ENCODE results near the gene ABCA13.

DNA sequence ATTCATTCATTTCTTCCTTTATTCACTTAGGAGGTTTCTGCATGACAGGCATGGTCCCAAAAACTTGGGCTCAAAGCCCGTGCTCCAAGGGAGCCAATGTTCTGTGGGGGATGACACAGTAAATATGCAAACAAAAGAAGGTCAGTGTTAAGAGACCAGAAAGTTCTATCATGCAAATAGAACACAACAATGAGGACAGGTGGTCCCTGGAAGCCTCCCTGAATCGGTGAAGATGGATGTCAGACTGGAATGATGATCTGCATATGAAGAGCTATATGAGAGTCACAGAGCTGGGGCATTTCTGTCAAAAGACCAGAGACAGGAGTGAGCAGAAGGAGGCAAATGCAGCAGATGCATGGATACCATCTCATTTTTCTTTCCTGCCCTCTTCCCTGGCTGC is 129.0 kb downstream of the ABCA13 start:
- TF ChIP-seq, protein P1, sequence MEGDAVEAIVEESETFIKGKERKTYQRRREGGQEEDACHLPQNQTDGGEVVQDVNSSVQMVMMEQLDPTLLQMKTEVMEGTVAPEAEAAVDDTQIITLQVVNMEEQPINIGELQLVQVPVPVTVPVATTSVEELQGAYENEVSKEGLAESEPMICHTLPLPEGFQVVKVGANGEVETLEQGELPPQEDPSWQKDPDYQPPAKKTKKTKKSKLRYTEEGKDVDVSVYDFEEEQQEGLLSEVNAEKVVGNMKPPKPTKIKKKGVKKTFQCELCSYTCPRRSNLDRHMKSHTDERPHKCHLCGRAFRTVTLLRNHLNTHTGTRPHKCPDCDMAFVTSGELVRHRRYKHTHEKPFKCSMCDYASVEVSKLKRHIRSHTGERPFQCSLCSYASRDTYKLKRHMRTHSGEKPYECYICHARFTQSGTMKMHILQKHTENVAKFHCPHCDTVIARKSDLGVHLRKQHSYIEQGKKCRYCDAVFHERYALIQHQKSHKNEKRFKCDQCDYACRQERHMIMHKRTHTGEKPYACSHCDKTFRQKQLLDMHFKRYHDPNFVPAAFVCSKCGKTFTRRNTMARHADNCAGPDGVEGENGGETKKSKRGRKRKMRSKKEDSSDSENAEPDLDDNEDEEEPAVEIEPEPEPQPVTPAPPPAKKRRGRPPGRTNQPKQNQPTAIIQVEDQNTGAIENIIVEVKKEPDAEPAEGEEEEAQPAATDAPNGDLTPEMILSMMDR (IDR thresholded peaks at IDR 0.05): no peak
- TF ChIP-seq POLR2A (IDR thresholded peaks at IDR 0.05; ENCODE audit: low read depth): no peak

All from esophagus muscularis mucosa (tissue), 3 donors.